Central memory CD8-positive, alpha-beta T cell (primary cell): ENCODE data around the gene HDAC7.

Experiments
- ATAC-seq: fragments of 150-1000 bp; cut with Tn5 transposase; replicated peaks from 2 replicates; pipeline ENCODE4 v1.10.0; 2022; ENCODE audit warnings: mild to moderate bottlenecking, moderate FRiP score, moderate number of reproducible peaks; ENCODE audit not compliant: poor library complexity, severe bottlenecking; ENCODE audit errors: extremely low read depth
- DNase-seq, 2 donors: peaks; one replicate each; pipeline ENCODE4 v3.0.0; 2021; ENCODE audit warnings: low spot score in 2 of 2
- H3K27ac Mint-ChIP-seq: one replicate; pipeline ENCODE4 v1.8.0; 2022; ENCODE audit warnings: low read depth, mild to moderate bottlenecking, moderate library complexity, mixed read lengths
- H3K27me3 Mint-ChIP-seq: one replicate; pipeline ENCODE4 v1.8.0; 2022; ENCODE audit warnings: mixed read lengths
- H3K36me3 Mint-ChIP-seq: one replicate; pipeline ENCODE4 v1.8.0; 2022; ENCODE audit warnings: mild to moderate bottlenecking, moderate library complexity, mixed read lengths; ENCODE audit not compliant: insufficient read depth
- H3K4me1 Mint-ChIP-seq: one replicate; pipeline ENCODE4 v1.8.0; 2022; ENCODE audit warnings: mixed read lengths
- H3K4me3 Mint-ChIP-seq: one replicate; pipeline ENCODE4 v1.8.0; 2022; ENCODE audit warnings: mild to moderate bottlenecking, moderate library complexity, mixed read lengths
- H3K9me3 Mint-ChIP-seq: one replicate; pipeline ENCODE4 v1.8.0; 2022; ENCODE audit warnings: mixed read lengths

The HDAC7 gene

DNA sequence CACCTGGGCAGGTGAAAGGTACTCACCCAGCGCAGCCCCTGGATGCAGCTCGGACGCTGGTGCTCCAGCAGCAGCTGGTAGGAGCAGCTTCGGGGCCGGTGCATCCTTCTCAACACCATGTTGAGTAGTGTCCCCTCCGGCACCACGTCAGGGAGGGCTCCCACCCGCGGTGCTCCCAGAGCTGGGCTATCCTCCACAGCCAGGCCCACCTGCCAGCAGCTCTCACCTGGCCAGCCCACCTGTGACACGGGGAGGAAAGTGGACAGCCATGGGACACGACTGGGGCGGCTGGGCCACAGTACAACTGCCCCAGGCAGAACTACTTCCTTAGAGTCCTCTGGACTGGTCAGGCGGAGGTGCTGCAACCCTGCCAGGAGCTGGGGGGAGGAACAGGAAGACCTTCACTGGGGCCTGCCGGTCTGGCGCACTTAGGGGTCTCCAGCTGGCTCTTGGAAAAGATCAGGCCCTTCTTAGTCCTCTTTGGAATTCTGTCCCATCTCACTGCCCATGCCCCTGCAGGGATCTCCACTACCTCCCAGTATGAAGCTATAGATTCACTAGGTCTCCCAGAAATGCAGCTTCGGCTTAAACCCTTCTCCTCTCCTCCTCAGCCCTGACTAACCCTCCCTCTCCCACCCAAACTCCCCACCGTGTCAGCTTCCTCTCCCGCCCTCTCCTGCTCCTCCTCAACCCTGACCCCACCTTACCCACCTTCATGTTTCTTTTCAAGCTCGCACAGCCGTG lies 61.7 kb downstream of the HDAC7 start:
- Mint-ChIP-seq H3K27ac (no peak overlapping the region), H3K27me3 (no peaks in the 10 kb centered on the region), H3K9me3 (no peaks in the 10 kb centered on the region), H3K4me3 (peak overlapping the region; percentile 70), H3K4me1 (peaks cover 24% of the 10 kb centered on the region), H3K36me3 (peaks cover 2% of the 10 kb centered on the region)
- ATAC-seq (no peak), DNase-seq (no peak)

DNA sequence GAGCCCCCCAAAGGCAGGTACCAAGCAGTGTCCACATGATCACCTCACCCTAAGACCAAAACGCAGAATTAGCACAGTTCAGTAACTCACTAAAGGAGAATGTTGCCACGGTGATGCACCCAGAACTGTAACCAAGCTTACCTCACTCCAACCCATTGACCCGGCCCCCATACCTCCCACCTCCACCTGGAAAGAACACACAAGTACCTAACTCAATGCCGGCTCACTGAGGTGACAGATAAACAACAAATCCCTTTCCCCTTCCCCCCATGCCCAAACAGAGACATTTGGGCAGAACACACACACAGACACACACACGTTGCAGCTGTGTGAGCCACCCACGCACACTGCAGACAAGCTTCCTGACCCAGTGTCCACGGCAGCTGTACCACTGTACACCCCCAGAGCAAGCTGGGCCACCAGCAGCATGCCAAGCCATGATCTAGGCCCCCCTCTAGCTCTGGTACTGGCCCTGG lies 62.3 kb downstream of the HDAC7 start:
- ATAC-seq (no peak), DNase-seq (no peak)
- Mint-ChIP-seq H3K27ac (no peak overlapping the region), H3K27me3 (no peaks in the 10 kb centered on the region), H3K9me3 (no peaks in the 10 kb centered on the region), H3K4me3 (no peak overlapping the region), H3K36me3 (peaks cover 2% of the 10 kb centered on the region), H3K4me1 (peaks cover 24% of the 10 kb centered on the region)

DNA sequence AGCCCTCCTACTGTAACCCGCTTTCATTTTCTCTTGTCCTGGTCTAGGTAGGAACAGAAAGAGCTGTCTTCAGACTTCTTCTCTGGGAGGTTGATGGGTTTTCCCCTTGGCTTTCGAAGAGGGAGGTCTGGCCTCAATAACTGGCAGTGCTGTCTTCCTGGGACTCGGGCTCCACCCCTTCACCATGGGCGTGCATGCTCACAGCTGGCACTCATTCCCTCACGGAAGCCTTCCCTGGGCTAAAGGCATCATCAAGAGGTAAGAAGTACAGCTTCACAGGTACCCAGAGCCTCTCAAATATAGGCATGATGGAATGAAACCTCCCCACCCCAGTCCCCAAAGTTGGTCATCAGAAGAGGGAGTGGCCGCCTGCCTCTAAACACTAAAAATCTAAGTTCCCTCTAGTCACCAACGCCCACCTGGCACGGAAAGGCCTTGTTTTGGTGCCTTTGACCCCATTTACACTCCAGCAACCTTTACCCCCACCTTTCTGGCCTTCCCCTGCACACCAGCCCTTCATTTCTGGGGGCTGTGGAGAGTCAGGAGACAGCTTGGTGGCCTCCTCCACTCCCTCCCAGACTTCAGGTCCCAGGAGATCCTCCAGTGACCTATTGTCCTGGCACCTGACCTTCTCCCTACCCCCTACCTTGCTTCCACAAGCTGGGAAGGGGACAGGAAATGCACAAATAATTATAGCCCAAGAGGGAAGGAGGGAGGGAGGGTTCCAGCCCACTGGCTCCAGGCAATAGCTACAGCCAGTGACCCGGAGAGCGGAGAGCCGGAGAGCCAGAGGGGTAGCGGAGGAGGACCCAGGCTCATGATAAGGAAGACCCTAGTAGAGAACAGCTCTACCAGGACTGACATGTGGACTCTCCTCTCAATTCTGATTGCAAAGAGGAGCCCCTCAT lies 63.8 kb downstream of the HDAC7 start:
- peaks cover 2% of the 10 kb centered on the region for H3K36me3 Mint-ChIP-seq
- no peaks in the 10 kb centered on the region for H3K9me3 Mint-ChIP-seq
- no peaks in the 10 kb centered on the region for H3K27me3 Mint-ChIP-seq
- DNase-seq (no peak), ATAC-seq (peak; percentile 29)
- H3K27ac Mint-ChIP-seq, result no peak overlapping the region
- peak overlapping the region; percentile 1 for H3K4me3 Mint-ChIP-seq
- H3K4me1 Mint-ChIP-seq, result peaks cover 24% of the 10 kb centered on the region

DNA sequence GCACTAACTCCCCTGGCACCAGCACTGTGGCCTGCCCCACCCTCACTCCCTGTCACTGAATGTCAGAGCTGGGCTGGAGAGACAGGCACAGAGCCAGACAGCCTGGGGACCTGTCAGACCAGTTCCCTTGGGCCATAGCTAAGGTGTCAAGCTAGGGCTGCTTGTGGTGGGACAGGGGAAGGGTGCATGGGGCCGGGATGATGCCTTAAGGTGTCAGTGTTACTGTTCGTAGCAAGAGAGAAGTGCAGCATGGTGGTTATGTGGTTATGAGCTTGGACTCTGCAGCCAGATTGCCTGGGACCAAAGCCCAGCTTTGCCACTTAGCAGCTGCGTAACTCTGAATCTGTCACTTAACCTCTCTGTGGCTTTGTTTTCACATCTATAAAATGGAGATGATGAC lies 64.8 kb downstream of the HDAC7 start:
- Mint-ChIP-seq H3K36me3 (peaks cover 2% of the 10 kb centered on the region), H3K9me3 (no peaks in the 10 kb centered on the region), H3K27ac (no peak overlapping the region), H3K4me1 (peaks cover 24% of the 10 kb centered on the region), H3K27me3 (no peaks in the 10 kb centered on the region), H3K4me3 (no peak overlapping the region)
- ATAC-seq, result peak; percentile 37
- no peak for DNase-seq

DNA sequence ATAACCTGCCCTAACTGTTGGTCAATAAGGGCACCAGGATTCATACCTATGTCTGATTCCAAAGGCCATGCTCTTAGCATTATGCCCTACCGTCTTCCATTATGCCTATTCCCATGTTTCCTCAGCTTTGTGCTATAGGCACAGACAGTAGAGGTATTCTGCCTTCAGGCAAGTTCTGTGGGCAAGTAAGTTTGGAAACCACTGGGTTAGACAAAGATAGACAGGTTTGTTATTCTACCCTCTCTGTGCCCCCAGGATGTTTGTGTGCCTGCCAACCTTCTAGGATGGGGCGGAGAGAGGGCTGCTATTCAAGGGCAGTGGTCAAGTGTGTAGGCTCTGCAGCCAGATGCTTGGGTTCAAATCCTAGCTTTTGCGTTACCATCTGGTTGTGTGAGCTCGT lies 65.6 kb downstream of the HDAC7 start:
- no peak overlapping the region for H3K27ac Mint-ChIP-seq
- ATAC-seq (no peak), DNase-seq (no peak)
- H3K9me3 Mint-ChIP-seq, result no peaks in the 10 kb centered on the region
- peaks cover under 1% of the 10 kb centered on the region for H3K36me3 Mint-ChIP-seq
- H3K4me1 Mint-ChIP-seq, result peaks cover 24% of the 10 kb centered on the region
- H3K27me3 Mint-ChIP-seq, result no peaks in the 10 kb centered on the region
- no peak overlapping the region for H3K4me3 Mint-ChIP-seq

DNA sequence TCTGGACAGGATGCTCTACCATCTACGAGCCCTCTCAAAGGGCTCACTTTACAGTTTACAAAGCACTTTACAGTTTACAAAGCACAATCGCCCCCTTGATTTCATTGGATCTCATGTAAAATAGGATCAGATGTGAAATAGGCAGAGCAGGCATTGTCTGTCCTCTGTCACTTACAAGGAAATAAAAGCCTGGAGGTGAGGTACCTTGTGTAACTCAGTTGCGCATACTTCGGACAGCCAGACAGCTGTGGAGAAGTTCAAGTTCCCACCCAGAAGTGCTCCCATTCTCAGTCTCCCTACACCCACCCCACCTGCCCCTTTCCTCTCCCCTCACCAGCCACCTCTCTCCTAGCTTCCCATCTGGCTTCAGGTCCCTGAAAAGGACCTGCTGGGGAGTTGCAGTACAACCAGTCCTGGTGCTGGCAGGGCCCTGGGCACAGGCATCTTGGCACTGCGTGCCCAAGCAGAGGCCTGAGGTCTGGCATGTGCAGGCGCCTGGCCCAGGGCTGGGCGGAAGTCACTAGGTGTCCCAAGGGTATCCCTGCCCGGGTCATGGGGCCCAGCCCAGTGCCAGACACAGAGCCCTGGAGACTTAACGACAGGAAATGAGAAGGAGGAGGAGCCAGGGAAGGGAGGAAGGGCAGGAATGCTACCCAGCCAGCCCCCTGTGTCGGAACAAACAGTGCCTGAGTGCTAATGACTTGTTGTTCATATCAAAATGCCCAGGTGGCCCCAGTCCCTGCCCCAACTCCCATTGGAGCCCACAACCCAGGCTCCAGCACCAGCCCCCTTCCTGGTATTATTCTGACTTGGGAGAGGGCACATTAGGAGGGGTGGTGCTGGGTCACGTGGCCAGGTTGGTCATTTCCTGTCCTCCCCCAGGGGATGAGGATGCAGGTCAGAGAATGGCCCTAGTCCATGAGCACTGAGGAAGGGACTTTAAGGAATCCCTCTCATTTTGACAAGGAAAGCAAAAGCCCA lies 66.4 kb downstream of the HDAC7 start:
- DNase-seq (no peak), ATAC-seq (no peak)
- H3K9me3 Mint-ChIP-seq, result no peaks in the 10 kb centered on the region
- no peaks in the 10 kb centered on the region for H3K27me3 Mint-ChIP-seq
- no peak overlapping the region for H3K4me3 Mint-ChIP-seq
- H3K36me3 Mint-ChIP-seq, result no peaks in the 10 kb centered on the region
- no peak overlapping the region for H3K27ac Mint-ChIP-seq
- H3K4me1 Mint-ChIP-seq, result peaks cover 24% of the 10 kb centered on the region

DNA sequence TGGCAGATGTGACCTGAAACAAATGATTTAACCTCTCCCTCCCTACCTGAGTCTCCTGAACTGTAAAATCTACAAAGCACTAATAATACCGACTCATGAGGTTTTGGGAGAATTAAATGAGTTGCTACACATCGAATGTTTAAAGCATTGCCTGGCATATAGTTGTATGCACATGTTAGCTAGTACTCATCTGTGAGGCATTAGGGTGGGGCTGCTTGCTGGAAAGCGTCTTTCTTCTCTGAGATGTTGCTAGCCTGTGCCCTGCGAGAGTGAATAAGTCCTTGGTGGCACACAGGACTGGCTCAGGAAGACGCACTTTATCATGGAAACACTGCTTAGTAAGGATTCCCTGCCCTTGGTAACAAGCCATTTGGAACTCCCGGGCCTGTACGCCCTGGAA lies 67.2 kb downstream of the HDAC7 start:
- H3K4me1 Mint-ChIP-seq, result peaks cover 22% of the 10 kb centered on the region
- no peak overlapping the region for H3K4me3 Mint-ChIP-seq
- H3K27me3 Mint-ChIP-seq, result no peaks in the 10 kb centered on the region
- ATAC-seq (no peak), DNase-seq (no peak)
- H3K27ac Mint-ChIP-seq, result no peak overlapping the region
- H3K36me3 Mint-ChIP-seq, result no peaks in the 10 kb centered on the region
- no peaks in the 10 kb centered on the region for H3K9me3 Mint-ChIP-seq

DNA sequence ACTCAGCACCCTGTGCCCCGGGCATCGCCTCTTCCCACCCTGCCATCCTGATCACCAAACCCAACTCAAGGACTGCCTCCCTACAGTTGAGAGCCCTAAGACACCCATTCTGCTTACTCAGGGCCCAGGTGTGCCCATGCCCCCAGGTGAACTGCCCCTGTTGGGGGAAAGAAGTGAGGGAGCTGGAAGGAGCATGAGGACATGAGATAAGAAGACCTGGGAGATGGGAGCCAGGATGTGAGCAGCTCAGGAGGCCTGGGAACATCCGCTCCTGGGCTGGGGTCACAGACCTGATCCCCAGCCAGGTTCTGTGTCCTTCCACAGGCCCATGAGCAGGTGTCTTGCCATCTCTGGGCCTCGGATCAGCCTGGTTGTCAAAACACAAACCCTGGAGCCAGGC lies 67.6 kb downstream of the HDAC7 start:
- Mint-ChIP-seq H3K36me3 (no peaks in the 10 kb centered on the region), H3K9me3 (no peaks in the 10 kb centered on the region), H3K4me1 (peaks cover 18% of the 10 kb centered on the region), H3K27me3 (no peaks in the 10 kb centered on the region), H3K4me3 (no peak overlapping the region), H3K27ac (no peak overlapping the region)
- ATAC-seq, result no peak
- no peak for DNase-seq

DNA sequence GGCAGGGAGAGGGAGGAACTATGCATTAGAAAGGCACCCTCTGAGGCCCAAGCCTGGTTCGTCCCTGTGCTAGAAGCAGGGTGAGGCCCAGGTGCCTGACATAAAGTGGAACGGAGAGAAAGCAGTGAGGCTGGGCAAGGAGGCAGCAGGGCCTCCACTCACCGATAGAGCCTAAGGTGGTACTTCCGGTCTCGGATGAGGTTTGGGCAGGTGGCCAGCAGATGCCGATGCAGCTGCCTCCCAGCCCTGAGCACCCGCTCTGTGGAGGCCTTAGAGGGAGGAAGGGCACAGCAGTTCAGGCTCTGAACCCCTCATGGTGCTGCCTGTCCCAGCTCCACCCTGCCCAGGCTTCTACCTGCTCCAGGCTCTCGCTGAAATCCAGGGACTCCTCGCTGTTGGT lies 68.1 kb downstream of the HDAC7 start:
- ATAC-seq (no peak), DNase-seq (no peak)
- no peak overlapping the region for H3K27ac Mint-ChIP-seq
- no peaks in the 10 kb centered on the region for H3K36me3 Mint-ChIP-seq
- peaks cover 4% of the 10 kb centered on the region for H3K27me3 Mint-ChIP-seq
- peaks cover 18% of the 10 kb centered on the region for H3K4me1 Mint-ChIP-seq
- H3K4me3 Mint-ChIP-seq, result no peak overlapping the region
- no peaks in the 10 kb centered on the region for H3K9me3 Mint-ChIP-seq

DNA sequence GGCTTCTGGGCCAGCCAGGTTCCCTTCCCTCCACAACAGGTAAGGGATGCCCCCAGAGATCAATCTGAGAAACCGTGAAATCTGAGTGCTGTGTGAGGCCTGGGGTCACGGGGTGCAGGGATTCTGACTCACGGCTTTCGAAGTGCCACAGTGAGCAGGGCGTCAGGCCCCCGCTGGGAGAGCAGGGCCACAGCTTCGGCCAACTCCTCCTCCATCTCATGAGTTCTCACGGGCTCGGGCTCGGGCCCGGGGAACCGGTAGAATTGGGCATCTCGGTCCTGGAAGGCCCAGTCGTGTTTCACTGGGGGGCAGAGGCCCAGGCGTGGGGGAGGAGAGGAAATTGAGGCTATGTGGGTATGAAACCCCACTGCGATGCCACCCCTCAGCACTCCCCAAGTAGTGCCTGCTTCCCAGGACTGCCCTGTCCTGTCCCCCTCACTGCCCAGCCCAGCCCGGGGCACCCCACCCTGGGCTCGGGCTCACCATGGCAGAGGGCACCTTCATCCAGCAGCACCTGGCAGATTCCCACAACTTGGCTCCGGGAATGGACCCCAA lies 68.7 kb downstream of the HDAC7 start:
- H3K36me3 Mint-ChIP-seq, result no peaks in the 10 kb centered on the region
- H3K4me1 Mint-ChIP-seq, result peaks cover 14% of the 10 kb centered on the region
- H3K27ac Mint-ChIP-seq, result no peak overlapping the region
- no peak for ATAC-seq
- H3K9me3 Mint-ChIP-seq, result no peaks in the 10 kb centered on the region
- no peak for DNase-seq
- peaks cover 9% of the 10 kb centered on the region for H3K27me3 Mint-ChIP-seq
- H3K4me3 Mint-ChIP-seq, result no peak overlapping the region

DNA sequence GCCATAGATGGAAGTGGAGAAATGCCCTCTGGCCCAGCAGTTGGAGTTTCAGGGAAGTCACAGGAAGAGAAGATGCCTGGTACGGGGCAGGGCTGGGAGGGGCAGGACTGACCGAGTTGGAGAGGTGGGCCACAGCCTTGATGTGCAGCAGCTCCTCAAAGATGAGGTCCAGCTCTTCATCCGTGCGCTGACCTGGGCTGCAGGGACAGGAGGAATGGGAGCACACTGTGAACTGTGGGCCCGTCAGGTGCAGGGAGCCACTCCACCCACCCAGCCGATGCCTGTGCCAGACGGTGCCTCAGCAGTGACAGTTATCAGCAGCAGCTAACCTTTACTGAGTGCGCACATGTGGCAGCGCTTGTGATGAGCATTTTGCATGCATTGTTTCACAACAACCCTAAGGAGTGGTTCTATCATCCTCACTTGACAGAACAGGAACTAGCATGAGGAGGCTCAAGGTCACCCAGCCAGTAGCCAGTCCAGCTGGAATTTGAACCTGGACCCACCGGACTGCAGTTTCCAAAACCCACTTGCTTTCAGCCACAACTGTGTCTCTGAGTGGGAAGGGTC lies 69.4 kb downstream of the HDAC7 start:
- no peak overlapping the region for H3K27ac Mint-ChIP-seq
- DNase-seq (no peak), ATAC-seq (no peak)
- H3K4me1 Mint-ChIP-seq, result peaks cover 7% of the 10 kb centered on the region
- no peaks in the 10 kb centered on the region for H3K9me3 Mint-ChIP-seq
- H3K36me3 Mint-ChIP-seq, result no peaks in the 10 kb centered on the region
- peaks cover 16% of the 10 kb centered on the region for H3K27me3 Mint-ChIP-seq
- no peak overlapping the region for H3K4me3 Mint-ChIP-seq

DNA sequence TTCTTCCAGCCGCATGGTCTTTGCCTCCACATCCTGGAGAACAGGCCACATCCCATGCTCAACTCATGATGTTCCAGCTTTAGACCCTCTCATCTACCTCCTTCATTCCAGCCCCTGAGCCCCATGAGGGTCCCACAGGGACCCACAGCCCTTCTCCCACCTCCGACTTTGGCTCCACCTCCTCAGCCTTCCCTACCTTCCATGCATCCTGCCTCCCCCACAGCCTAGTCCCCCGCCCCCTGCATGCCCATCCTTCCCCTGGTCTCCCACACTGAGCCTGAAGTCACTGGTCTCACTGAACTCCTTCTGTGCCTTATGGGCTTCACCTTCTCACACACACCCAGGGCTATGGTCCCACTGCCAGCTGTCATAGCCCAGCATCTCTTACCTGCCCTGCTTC lies 70.8 kb downstream of the HDAC7 start:
- peaks cover 30% of the 10 kb centered on the region for H3K27me3 Mint-ChIP-seq
- no peaks in the 10 kb centered on the region for H3K9me3 Mint-ChIP-seq
- no peak overlapping the region for H3K27ac Mint-ChIP-seq
- DNase-seq, result no peak
- no peak for ATAC-seq
- H3K36me3 Mint-ChIP-seq, result peaks cover 2% of the 10 kb centered on the region
- no peak overlapping the region for H3K4me3 Mint-ChIP-seq
- peaks cover 5% of the 10 kb centered on the region for H3K4me1 Mint-ChIP-seq
